Lower leg skin (tissue), 3 donors: ENCODE results near the gene TAF1C.

ENCODE experiments used
- CTCF ChIP-seq, 3 donors: fragments of 450-650 bp; IDR thresholded peaks; one replicate each; pipeline ENCODE4 v1.5.1; 2016; ENCODE audit warnings: antibody characterized with exemption in 3 of 3, mild to moderate bottlenecking in 3 of 3, moderate library complexity in 2 of 3
- POLR2A ChIP-seq, 2 donors: fragments of 450-650 bp; IDR thresholded peaks; one replicate each; pipeline ENCODE4 v1.6.1; 2016 to 2017; ENCODE audit warnings: antibody characterized with exemption in 2 of 2, mild to moderate bottlenecking in 1 of 2, moderate library complexity in 1 of 2

GRCh38 chr16:84176192-84177053 lies 10.4 kb downstream of the TAF1C start:
- TF ChIP-seq POLR2A (IDR thresholded peaks at IDR 0.05) = no peak
- TF ChIP-seq CTCF (IDR thresholded peaks at IDR 0.05) = no peak
